IMR-90 (cell line): ENCODE results near the gene APOC4. TPM values are rescaled to one million over a fixed set of nuclear protein-coding genes. Genes with fewer than 3 reads are reported as not detected.

ENCODE experiments used
- ATAC-seq: fragments of 200-7000 bp; cut with Tn5 transposase; 2 replicates; pipeline ENCODE4 v1.9.1; 2020; ENCODE audit warnings: low read depth, mild to moderate bottlenecking, moderate library complexity
- BruUV-seq: library from RNA; stranded (reverse); fragments of 400-500 nt; replicated peaks from 2 replicates; lab custom pipeline; 2021; lab: Mats Ljungman, UMichigan
- CTCF ChIA-PET: fragments of 300-600 bp; formaldehyde crosslinking; extraction: SDS; loops from one replicate; lab custom pipeline; 2021; ENCODE audit warnings: antibody characterized with exemption; lab: Yijun Ruan, JAX
- POLR2A ChIA-PET: fragments of 300-600 bp; sonication (Branson Sonifier 250); formaldehyde crosslinking; loops from one replicate; lab custom pipeline; 2022; ENCODE audit warnings: antibody characterized with exemption; ENCODE audit not compliant: unreplicated experiment; lab: Charles Lee
- DNase-seq: peaks from one replicate; pipeline ENCODE4 v3.0.0; 2013
- H2AFZ ChIP-seq: replicated peaks from 2 replicates; pipeline ENCODE3; 2013; ENCODE audit warnings: low read length, mild to moderate bottlenecking; ENCODE audit not compliant: poor library complexity
- H2AK5ac ChIP-seq: 2 replicates; pipeline ENCODE4 v1.6.1; 2013; ENCODE audit warnings: low read depth, low read length, inconsistent platforms
- H2AK9ac ChIP-seq: replicated peaks from 2 replicates; pipeline ENCODE3; 2013; ENCODE audit warnings: mild to moderate bottlenecking, low read depth, low read length, moderate library complexity; ENCODE audit not compliant: poor library complexity
- H2BK120ac ChIP-seq: 2 replicates; pipeline ENCODE4 v1.6.1; 2013; ENCODE audit warnings: low read depth, low read length, inconsistent platforms
- H2BK15ac ChIP-seq: 3 replicates; pipeline ENCODE4 v1.6.1; 2013; ENCODE audit warnings: low read depth, low read length, inconsistent platforms
- H2BK20ac ChIP-seq: 2 replicates; pipeline ENCODE4 v1.6.1; 2013; ENCODE audit warnings: low read depth, mild to moderate bottlenecking, inconsistent platforms, low read length, moderate library complexity
- H2BK5ac ChIP-seq: 2 replicates; pipeline ENCODE4 v1.6.1; 2013; ENCODE audit warnings: mild to moderate bottlenecking, low read depth, low read length, inconsistent platforms; ENCODE audit not compliant: poor library complexity, severe bottlenecking
- H3K14ac ChIP-seq: replicated peaks from 2 replicates; pipeline ENCODE4 v1.6.1; 2013; ENCODE audit warnings: low read depth, low read length, inconsistent platforms
- H3K18ac ChIP-seq: 2 replicates; pipeline ENCODE4 v1.6.1; 2013; ENCODE audit warnings: low read depth, low read length, control low read depth
- H3K23ac ChIP-seq: 2 replicates; pipeline ENCODE4 v1.6.1; 2013; ENCODE audit warnings: low read depth, low read length, inconsistent platforms
- H3K27ac ChIP-seq: 2 replicates; pipeline ENCODE4 v1.5.1; 2013; ENCODE audit warnings: mild to moderate bottlenecking, control low read depth, low read length; ENCODE audit not compliant: insufficient read depth
- H3K27me3 ChIP-seq: 2 replicates; pipeline ENCODE4 v1.6.1; 2013; ENCODE audit warnings: low read length; ENCODE audit not compliant: control insufficient read depth, insufficient read depth
- H3K36me3 ChIP-seq: 2 replicates; pipeline ENCODE4 v1.6.1; 2013; ENCODE audit warnings: low read length, mixed read lengths; ENCODE audit not compliant: control insufficient read depth, insufficient read depth
- H3K4ac ChIP-seq: 2 replicates; pipeline ENCODE4 v1.6.1; 2013; ENCODE audit warnings: low read depth, low read length, inconsistent platforms
- H3K4me1 ChIP-seq: 2 replicates; pipeline ENCODE4 v1.6.1; 2013; ENCODE audit warnings: low read length, mixed read lengths; ENCODE audit not compliant: control insufficient read depth, insufficient read depth
- H3K4me2 ChIP-seq: 2 replicates; pipeline ENCODE4 v1.6.1; 2013; ENCODE audit warnings: low read depth, mild to moderate bottlenecking, control low read depth, low read length, moderate library complexity
- H3K4me3 ChIP-seq: 2 replicates; pipeline ENCODE4 v1.5.1; 2013; ENCODE audit warnings: low read depth, mild to moderate bottlenecking, control low read depth, low read length, moderate library complexity; ENCODE audit not compliant: insufficient read depth
- H3K56ac ChIP-seq: 2 replicates; pipeline ENCODE4 v1.6.1; 2013; ENCODE audit warnings: low read length, inconsistent platforms; ENCODE audit not compliant: insufficient read depth; ENCODE audit errors: extremely low read depth
- H3K79me1 ChIP-seq, 2 experiments: 2 replicates each; pipeline ENCODE4 v1.6.1; 2013; ENCODE audit warnings: low read length in 2 of 2, inconsistent platforms in 1 of 2, low read depth in 1 of 2
- H3K9ac ChIP-seq: 2 replicates; pipeline ENCODE4 v1.6.1; 2013; ENCODE audit warnings: low read depth, low read length, control low read depth
- H3K9me1 ChIP-seq: 2 replicates; pipeline ENCODE4 v1.6.1; 2013; ENCODE audit warnings: low read length, inconsistent platforms; ENCODE audit not compliant: insufficient read depth
- H3K9me3 ChIP-seq: 2 replicates; pipeline ENCODE4 v1.6.1; 2013; ENCODE audit warnings: low read length; ENCODE audit not compliant: control insufficient read depth, insufficient read depth
- H4K20me1 ChIP-seq: 2 replicates; pipeline ENCODE4 v1.6.1; 2013; ENCODE audit warnings: low read length, inconsistent platforms; ENCODE audit not compliant: insufficient read depth
- H4K5ac ChIP-seq: 2 replicates; pipeline ENCODE4 v1.6.1; 2013; ENCODE audit warnings: mild to moderate bottlenecking, low read depth, low read length, control low read depth
- H4K8ac ChIP-seq, 2 experiments: 2 replicates each; pipeline ENCODE4 v1.6.1; 2013; ENCODE audit warnings: low read depth in 2 of 2, low read length in 2 of 2, control low read depth in 1 of 2, inconsistent platforms in 1 of 2
- H4K91ac ChIP-seq: 2 replicates; pipeline ENCODE4 v1.6.1; 2013; ENCODE audit warnings: low read depth, low read length, inconsistent platforms; ENCODE audit not compliant: insufficient read depth
- CHD1 ChIP-seq: IDR thresholded peaks from 2 replicates; pipeline ENCODE4 v1.6.1; 2012; ENCODE audit warnings: low read depth, low read length, improper control_type of control experiment
- RAD21 ChIP-seq: IDR thresholded peaks from 2 replicates; pipeline ENCODE4 v1.6.1; 2012; ENCODE audit warnings: low read length, improper control_type of control experiment
- RCOR1 ChIP-seq: IDR thresholded peaks from 2 replicates; pipeline ENCODE4 v1.6.1; 2012; ENCODE audit warnings: mild to moderate bottlenecking, low read length, improper control_type of control experiment; ENCODE audit not compliant: insufficient replicate concordance
- USF2 ChIP-seq: fragments of 150-350 bp; IDR thresholded peaks from 2 replicates; pipeline ENCODE4 v1.6.1; 2017; ENCODE audit warnings: mild to moderate bottlenecking, antibody characterized with exemption, low read length, low read depth
- WGBS, 2 experiments: methylation state at CpG; one replicate each; pipeline versions ENCODE4 v1.1.5 to v1.1.7; 2013; ENCODE audit warnings: missing lambda C conversion rate in 2 of 2; ENCODE audit not compliant: insufficient read length in 1 of 2; ENCODE audit errors: extremely low coverage in 2 of 2; 5-methylcytosine and 5-hydroxymethylcytosine counted together
- dilution Hi-C: fragments of 300-500 bp; cut with HindIII; formaldehyde crosslinking; loops from one replicate; pipeline ENCODE4 v1.14.3; 2018; ENCODE audit warnings: low sequenced_read_pairs; ENCODE audit not compliant: unreplicated experiment
- in situ Hi-C: fragments of 300-500 bp; cut with MboI; formaldehyde crosslinking; loops from 3 replicates; pipeline ENCODE4 v1.14.3; 2019; ENCODE audit warnings: low sequenced_read_pairs, inconsistent platforms, mixed read lengths
- intact Hi-C: fragments of 100-400 bp; cut with micrococcal nuclease; formaldehyde crosslinking; loops from 2 replicates; pipeline ENCODE4 v1.10.0; 2022
- polyA plus RNA-seq, 3 experiments: library from polyadenylated mRNA; depleted of rRNA; stranded (reverse); fragments of >200 nt; gene quantifications; 2 replicates each; pipeline ENCODE4 v1.2.3, GENCODE V29; 2012; ENCODE audit warnings: low replicate concordance in 1 of 3
- total RNA-seq: library from RNA; depleted of rRNA; stranded (reverse); fragments of >200 nt; gene quantifications from 2 replicates; pipeline ENCODE4 v1.2.3, GENCODE V29; 2012

APOC4 gene
- total and polyA plus RNA-seq, 2 of the 4 experiments (the other 2 are of a cell fraction) = not detected

GRCh38 chr19:44894946-44895345 lies 47.1 kb upstream of the APOC4 start:
- H3K9ac ChIP-seq = no peak overlapping the region
- no peak overlapping the region for H3K23ac ChIP-seq
- peaks cover 20 to 43% of the 10 kb centered on the region in 2 experiments for H3K79me1 ChIP-seq
- H3K14ac ChIP-seq = no peak overlapping the region
- H2AK9ac ChIP-seq = no peak overlapping the region
- WGBS, 2 experiments = 91% methylated on average over 6 of the region's 9 CpGs; no CpG with 5 or more reads in 1 of the 2 experiments
- no peak for DNase-seq
- H2BK20ac ChIP-seq = no peak overlapping the region
- no peak overlapping the region for H3K4me2 ChIP-seq
- dilution Hi-C loops = no loop called here
- H3K27ac ChIP-seq = no peak overlapping the region
- no peak overlapping the region for H4K5ac ChIP-seq
- H4K8ac ChIP-seq = no peak overlapping the region
- H3K4me3 ChIP-seq = no peak overlapping the region
- no peak for TF ChIP-seq RCOR1
- no peak for TF ChIP-seq RAD21
- no peak for TF ChIP-seq USF2
- TF ChIP-seq CHD1 = no peak
- no peak overlapping the region for H2BK15ac ChIP-seq
- intact Hi-C loops = no loop called here
- H3K4ac ChIP-seq = no peak overlapping the region
- no peak overlapping the region for H3K56ac ChIP-seq
- peaks cover 4% of the 10 kb centered on the region for H3K4me1 ChIP-seq
- H2BK120ac ChIP-seq = no peak overlapping the region
- H3K36me3 ChIP-seq = peaks cover 43% of the 10 kb centered on the region
- ChIA-PET CTCF (no interaction called here), POLR2A (no interaction called here)
- no peak overlapping the region for H3K18ac ChIP-seq
- no peak overlapping the region for H2AK5ac ChIP-seq
- no peak for ATAC-seq
- no peak overlapping the region for H2BK5ac ChIP-seq
- no TSS peak for BruUV-seq
- H3K27me3 ChIP-seq = no peaks in the 10 kb centered on the region
- no peak overlapping the region for H2AFZ ChIP-seq
- no peaks in the 10 kb centered on the region for H3K9me3 ChIP-seq
- H4K91ac ChIP-seq = no peak overlapping the region
- in situ Hi-C loops = no loop called here
- peaks cover 3% of the 10 kb centered on the region; the same call in 1 of the 2 replicates for H3K9me1 ChIP-seq
- H4K20me1 ChIP-seq = peaks cover 10% of the 10 kb centered on the region
